Right atrium auricular region (tissue), 2 donors: ENCODE results near the gene TCF21. TPM values are rescaled to one million over a fixed set of nuclear protein-coding genes. Genes with fewer than 3 reads are reported as not detected.
A peak's percentile ranks its signal among the peaks of the same experiment; 100 is the strongest.

Experiments used
- DNase-seq: peaks from one replicate; pipeline ENCODE4 v3.0.0-alpha.2; 2019; ENCODE audit warnings: low spot score
- H3K27ac ChIP-seq, 2 donors: fragments of 200-600 bp; sonication (generic); 1 replicate in 1 of 2; 2 replicates in 1 of 2; pipeline ENCODE4 v1.5.1; 2016 to 2019
- H3K27me3 ChIP-seq, 2 donors: fragments of 200-600 bp; sonication (generic); one replicate each; pipeline versions ENCODE4 v1.5.1 to v1.6.0; 2017 to 2019
- H3K36me3 ChIP-seq: fragments of 200-600 bp; sonication (generic); one replicate; pipeline ENCODE4 v1.5.1; 2016
- H3K4me1 ChIP-seq, 2 donors: fragments of 200-600 bp; sonication (generic); one replicate each; pipeline versions ENCODE4 v1.5.1 to v1.6.0; 2017 to 2019
- H3K4me3 ChIP-seq, 2 donors: fragments of 200-600 bp; sonication (generic); 1 replicate in 1 of 2; 2 replicates in 1 of 2; pipeline ENCODE4 v1.5.1; 2017 to 2019; ENCODE audit warnings: mild to moderate bottlenecking in 1 of 2, moderate library complexity in 1 of 2
- H3K9me3 ChIP-seq, 2 donors: fragments of 200-600 bp; sonication (generic); one replicate each; pipeline ENCODE4 v1.5.1; 2019
- total RNA-seq, 2 donors: library from RNA; depleted of rRNA; stranded (reverse); fragments of >200 nt; gene quantifications; one replicate each; pipeline ENCODE4 v1.1.0, GENCODE V29; 2016
- TF ChIP-seq, protein P1 (sequence below), 2 donors: fragments of 200-600 bp; sonication (generic); IDR thresholded peaks; one replicate each; pipeline ENCODE4 v1.5.1; 2019; ENCODE audit warnings: antibody characterized with exemption in 2 of 2

The TCF21 gene
- total RNA-seq, 2 donors from 2014 or later = 7.5 to 16.5 TPM

DNA sequence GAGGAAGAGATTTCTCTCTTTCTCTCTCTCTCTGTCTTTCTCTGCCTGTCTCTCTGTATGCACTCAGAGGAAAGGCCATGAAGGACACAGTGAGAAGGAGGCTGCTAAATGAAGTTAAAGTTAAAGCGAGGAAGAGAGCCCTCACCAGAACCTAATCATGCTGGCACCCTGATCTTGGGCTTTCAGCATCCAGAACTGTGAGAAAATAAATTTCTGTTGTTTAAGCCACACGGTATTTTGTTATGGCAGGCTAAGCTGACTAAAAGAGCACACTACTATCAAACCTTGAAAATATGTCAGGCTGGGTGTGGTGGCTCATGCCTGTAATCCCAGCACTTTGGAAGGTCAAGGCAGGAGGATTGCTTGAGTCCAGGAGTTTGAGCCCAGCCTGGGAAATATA, 8.0 kb upstream of the TCF21 start:
- Histone ChIP-seq H3K36me3 (no peaks in the 10 kb centered on the region), H3K4me3 (no peak overlapping the region), H3K27ac (no peak overlapping the region), H3K27me3 (no peaks in the 10 kb centered on the region), H3K9me3 (no peaks in the 10 kb centered on the region), H3K4me1 (no peaks in the 10 kb centered on the region)
- DNase-seq = no peak
- TF ChIP-seq, protein P1, sequence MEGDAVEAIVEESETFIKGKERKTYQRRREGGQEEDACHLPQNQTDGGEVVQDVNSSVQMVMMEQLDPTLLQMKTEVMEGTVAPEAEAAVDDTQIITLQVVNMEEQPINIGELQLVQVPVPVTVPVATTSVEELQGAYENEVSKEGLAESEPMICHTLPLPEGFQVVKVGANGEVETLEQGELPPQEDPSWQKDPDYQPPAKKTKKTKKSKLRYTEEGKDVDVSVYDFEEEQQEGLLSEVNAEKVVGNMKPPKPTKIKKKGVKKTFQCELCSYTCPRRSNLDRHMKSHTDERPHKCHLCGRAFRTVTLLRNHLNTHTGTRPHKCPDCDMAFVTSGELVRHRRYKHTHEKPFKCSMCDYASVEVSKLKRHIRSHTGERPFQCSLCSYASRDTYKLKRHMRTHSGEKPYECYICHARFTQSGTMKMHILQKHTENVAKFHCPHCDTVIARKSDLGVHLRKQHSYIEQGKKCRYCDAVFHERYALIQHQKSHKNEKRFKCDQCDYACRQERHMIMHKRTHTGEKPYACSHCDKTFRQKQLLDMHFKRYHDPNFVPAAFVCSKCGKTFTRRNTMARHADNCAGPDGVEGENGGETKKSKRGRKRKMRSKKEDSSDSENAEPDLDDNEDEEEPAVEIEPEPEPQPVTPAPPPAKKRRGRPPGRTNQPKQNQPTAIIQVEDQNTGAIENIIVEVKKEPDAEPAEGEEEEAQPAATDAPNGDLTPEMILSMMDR (IDR thresholded peaks at IDR 0.05) = no peak

DNA sequence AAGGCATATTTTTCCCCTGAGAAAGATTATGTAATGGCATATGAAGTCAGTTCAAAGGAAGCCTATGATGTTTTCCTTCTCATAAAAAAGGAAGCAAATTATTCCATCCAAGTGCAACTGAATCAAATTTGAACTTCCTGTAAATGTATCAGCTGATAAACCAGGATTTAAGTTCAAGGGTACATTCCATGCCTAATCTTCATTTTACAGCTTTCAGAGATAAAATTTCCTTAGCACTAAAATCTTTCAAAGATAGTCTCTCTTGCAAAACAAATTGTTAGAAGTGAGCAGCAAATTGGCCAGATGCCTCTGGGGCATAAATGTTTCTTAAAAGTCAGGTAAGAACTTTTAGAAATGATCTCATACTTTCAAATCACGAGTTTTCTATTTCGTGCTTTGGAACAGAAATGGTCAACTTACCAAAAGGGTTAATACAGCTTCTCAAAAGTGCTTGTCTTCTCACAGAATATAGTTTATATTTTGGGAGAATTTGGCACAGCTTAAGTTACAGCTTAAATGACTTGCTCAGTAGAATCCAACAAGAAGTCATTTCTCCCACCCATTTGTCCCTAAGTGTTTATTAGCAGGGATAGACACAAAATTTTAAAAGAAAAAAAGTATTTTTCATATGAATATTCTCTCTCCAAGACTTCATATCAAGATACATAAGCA, 2.7 kb upstream of the TCF21 start:
- TF ChIP-seq, protein P1 (IDR thresholded peaks at IDR 0.05) = no peak
- Histone ChIP-seq H3K36me3 (no peaks in the 10 kb centered on the region), H3K9me3 (no peaks in the 10 kb centered on the region), H3K27ac (peak overlapping the region; percentile 1 to 90), H3K27me3 (peaks cover 5 to 18% of the 10 kb centered on the region in 2 donors), H3K4me1 (peaks cover 0 to 13% of the 10 kb centered on the region in 2 donors), H3K4me3 (no peak overlapping the region)
- no peak for DNase-seq

DNA sequence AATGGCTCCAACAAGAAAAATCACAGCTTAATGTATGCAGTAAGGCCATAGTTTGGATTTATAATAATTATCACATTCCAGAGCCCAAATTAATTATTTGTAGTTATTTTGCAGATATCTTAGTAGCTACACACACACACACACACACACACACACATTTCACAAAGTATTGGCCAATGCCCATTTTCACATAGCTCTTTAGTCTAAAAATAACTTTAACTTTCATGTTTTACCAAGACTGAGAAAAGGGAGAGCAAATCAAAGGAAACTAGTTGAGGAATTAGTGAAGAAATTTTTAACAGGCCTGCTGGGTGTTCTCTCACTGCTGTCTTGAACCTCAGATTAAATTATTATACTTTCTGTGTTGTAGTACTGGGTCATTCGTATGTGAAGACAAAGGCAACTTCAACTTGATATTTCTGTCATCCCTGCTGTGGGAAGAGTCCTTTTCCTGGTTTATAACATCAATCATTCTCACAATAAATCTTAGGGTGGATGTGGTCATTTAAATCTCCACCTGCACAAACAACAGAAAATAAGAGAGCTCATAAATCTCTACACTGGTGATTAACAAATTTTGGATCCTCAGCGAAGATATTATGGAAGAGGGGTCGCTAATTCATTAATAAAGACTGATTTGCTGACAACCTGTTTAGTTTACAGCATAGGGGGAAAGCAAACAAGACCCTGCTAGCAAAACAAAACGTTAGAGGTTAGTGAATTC, 1.6 kb upstream of the TCF21 start:
- Histone ChIP-seq H3K4me3 (no peak overlapping the region), H3K36me3 (no peaks in the 10 kb centered on the region), H3K9me3 (no peaks in the 10 kb centered on the region), H3K27ac (peak overlapping the region; percentile 23 to 90), H3K27me3 (peaks cover 5 to 20% of the 10 kb centered on the region in 2 donors), H3K4me1 (peaks cover 0 to 19% of the 10 kb centered on the region in 2 donors)
- DNase-seq = no peak
- TF ChIP-seq, protein P1 (IDR thresholded peaks at IDR 0.05) = no peak

- peaks cover 0 to 22% of the 10 kb centered on the region in 2 donors for H3K4me1 ChIP-seq
- DNase-seq = no peak
- TF ChIP-seq, protein P1 (IDR thresholded peaks at IDR 0.05) = no peak
- no peaks in the 10 kb centered on the region for H3K9me3 ChIP-seq
- no peak overlapping the region for H3K4me3 ChIP-seq
- peaks cover 10 to 26% of the 10 kb centered on the region in 2 donors for H3K27me3 ChIP-seq
- peak overlapping the region; percentile 81 to 90 for H3K27ac ChIP-seq
- no peaks in the 10 kb centered on the region for H3K36me3 ChIP-seq
Measured at GRCh38 chr6:133887880-133888230, 1.1 kb upstream of the TCF21 start.

DNA sequence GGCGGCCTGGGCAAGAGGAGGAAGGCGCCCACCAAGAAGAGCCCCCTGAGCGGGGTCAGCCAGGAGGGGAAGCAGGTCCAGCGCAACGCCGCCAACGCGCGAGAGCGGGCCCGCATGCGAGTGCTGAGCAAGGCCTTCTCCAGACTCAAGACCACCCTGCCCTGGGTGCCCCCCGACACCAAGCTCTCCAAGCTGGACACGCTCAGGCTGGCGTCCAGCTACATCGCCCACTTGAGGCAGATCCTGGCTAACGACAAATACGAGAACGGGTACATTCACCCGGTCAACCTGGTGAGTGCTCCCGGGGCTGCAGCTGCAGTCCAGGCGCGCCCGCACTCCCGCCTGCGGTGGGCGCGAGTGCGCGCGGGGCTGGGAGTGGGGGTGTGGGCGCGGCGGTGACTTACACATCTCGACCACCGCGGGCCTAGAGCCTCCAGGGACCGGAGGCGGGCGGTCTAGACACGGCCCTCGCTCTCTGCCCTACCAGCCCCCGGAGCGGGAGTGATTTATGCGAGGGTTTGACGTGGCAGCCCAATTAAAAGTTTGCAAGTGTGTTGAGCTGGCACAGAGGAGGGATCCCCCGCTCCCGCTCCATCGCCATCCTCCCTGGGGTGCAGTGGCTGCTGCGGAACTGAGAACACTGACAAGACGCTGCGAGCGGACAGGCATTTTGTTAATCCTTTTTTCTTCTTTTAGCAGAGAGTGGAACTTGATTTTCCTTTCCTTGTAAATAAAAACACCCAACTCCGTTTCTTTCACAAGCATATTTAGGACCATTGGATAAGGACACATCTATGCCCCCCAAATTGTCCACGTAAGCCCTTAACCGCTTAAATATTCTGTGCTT, 867 bp downstream of the TCF21 start:
- H3K9me3 ChIP-seq = no peaks in the 10 kb centered on the region
- H3K4me3 ChIP-seq = peak overlapping the region; percentile 53
- peak overlapping the region; percentile 81 to 90 for H3K27ac ChIP-seq
- H3K27me3 ChIP-seq = peaks cover 11 to 42% of the 10 kb centered on the region in 2 donors
- no peak for DNase-seq
- no peaks in the 10 kb centered on the region for H3K36me3 ChIP-seq
- H3K4me1 ChIP-seq = peaks cover 0 to 29% of the 10 kb centered on the region in 2 donors
- TF ChIP-seq, protein P1 (IDR thresholded peaks at IDR 0.05) = no peak
